22Rv1 (cell line): ENCODE measurements around the gene CDYL.

Source experiments
- H3K27ac ChIP-seq: fragments of 450-650 bp; 2 replicates; pipeline ENCODE4 v1.5.1; 2017
- CTCF ChIP-seq: fragments of 450-650 bp; IDR thresholded peaks from 2 replicates; pipeline ENCODE4 v1.5.1; 2017; ENCODE audit warnings: mild to moderate bottlenecking
- ZFX ChIP-seq: fragments of 450-650 bp; IDR thresholded peaks from 2 replicates; pipeline ENCODE4 v1.6.1; 2017; ENCODE audit warnings: antibody characterized with exemption, borderline replicate concordance

Gene CDYL

GRCh38 chr6:4908062-4908461 lies 131.9 kb downstream of the CDYL start:
- no peak overlapping the region for H3K27ac ChIP-seq
- no peak for TF ChIP-seq ZFX
- no peak for TF ChIP-seq CTCF

DNA sequence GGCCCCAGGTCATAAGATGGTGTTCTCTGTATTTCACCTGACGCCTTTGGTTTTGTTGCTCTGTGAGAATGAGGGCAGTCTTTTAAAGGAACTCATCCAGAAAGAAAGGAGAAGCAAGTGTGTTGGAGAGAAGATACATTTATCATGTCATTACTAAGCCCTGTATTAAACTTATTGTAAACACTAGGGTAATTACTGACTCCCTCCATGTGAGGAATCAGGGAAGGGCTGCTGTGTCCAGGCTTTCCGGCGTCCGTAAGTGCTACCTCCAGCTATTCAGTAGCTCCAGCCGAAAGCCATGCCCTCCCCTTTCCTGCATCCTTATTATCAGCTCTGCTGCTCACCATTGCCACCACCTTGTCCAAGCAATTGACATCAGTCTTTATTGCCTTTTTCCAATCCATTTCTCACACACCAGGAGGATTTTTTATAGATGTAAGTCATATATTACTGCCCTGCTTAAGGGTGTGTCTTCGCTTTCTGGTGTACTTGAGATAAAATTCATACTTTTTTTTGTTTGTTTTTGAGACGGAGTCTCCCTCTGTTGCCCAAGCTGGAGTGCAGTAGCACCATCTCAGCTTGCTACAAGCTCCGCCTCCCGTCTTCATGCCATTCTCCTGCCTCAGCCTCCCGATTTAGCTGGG lies 133.0 kb downstream of the CDYL start:
- H3K27ac ChIP-seq: no peak overlapping the region
- TF ChIP-seq CTCF: no peak
- no peak for TF ChIP-seq ZFX

DNA sequence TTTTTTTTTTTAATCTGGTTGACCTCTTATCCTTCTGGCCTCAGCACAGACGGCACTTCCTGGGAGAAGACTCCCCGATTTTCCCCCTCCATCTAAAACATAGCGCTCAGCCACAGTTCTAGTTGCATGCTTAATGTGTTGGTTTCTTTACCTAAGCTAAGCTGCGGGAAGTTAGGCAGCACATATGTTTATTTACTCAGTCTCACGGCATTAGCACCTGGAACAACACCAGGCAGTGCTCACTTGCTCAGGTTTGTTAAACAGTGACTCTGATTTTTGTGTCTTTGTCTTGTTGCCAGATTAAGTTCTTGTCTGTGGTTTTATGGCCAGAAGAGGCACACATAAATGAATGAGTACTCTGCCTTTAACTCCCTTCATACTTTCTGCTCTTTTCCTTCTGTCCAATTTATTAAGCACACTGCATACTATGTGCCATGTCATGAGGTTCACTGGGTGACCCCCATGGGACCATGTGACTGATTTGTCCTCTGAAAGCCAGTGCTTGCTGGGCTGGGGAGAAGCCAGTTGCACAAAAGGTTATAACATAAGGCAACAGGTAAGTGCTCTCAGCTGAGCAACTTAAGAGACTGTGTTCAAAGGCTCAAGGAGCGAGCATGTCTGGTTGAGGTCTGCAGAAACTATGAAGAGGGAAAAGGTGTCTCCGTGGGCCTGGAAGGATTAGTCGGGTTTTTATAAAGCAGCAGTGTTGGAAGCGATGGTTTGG lies 134.0 kb downstream of the CDYL start:
- TF ChIP-seq ZFX: no peak
- no peak for TF ChIP-seq CTCF
- H3K27ac ChIP-seq: no peak overlapping the region

- H3K27ac ChIP-seq: no peak overlapping the region
- no peak for TF ChIP-seq ZFX
- TF ChIP-seq CTCF: no peak
Observed at GRCh38 chr6:4912559-4912958, 136.4 kb downstream of the CDYL start.

- no peak overlapping the region for H3K27ac ChIP-seq
Observed at GRCh38 chr6:4913705-4914419, 137.7 kb downstream of the CDYL start.

DNA sequence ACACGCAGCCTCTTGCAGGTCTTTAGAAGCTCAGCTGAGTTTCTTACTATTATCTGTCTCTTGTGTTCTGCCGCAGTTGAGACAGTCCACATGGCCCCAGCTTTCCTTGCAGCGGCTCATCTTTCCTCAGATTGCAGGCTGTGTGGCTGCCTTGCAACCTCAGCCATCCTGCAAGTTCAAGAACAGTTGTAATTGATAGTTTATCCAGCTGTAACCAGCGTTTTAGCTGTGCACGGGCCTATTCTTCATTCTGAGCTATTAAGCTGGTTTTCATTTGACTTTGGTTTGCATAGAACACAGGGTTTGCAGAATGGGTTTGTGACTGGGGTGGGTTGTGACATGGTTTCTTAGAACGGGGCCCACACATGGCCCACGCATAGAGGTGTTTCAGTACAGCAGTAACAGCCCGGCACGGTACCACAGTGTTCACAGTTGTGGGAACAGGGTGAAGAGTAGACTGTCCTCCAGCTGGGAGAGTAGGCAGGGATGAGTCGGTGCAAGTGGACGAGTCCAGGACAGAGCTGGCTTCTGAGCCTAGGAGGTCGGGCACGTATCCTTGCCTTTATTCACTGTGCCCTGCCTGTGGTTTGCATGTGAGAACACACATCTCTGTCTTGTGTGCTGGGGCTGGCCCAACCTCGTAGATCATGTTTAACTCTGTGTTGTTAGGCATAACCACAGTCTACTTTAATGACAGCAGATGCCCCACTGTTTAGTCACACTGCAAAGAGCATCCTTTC lies 138.4 kb downstream of the CDYL start:
- no peak overlapping the region for H3K27ac ChIP-seq
- no peak for TF ChIP-seq CTCF
- TF ChIP-seq ZFX: no peak

More at GRCh38 chr6:4913705-4914419, 137.7 kb downstream of the CDYL start:
- TF ChIP-seq ZFX: no peak

DNA sequence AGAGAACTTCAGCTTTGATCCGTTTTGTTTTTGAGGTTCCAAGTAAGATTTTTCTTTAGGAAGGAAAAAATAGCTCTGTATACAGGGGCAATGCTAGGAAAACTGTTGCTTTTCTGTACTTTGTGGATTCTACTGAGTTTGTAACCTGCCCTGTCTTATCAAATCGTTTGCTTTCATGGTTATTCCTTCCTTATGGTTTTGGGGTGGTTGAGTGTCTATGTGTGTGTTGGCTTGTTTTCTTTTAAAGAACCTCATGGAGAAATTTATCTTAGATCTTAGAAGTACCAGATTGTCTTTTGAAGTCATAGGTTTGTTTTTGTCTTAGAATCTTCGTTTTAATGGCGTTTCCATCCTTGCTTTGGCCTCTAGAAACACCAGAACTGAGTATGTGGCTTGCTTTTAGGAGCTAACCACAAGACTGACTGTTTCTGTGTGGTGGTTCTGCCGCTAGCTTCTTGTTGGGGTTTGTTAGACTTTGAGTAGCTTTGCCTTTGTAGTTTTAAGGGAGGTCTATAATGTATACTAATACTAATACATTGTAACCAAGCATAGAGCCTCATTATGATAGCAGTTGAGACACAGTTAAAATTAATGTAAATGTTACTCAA lies 140.9 kb downstream of the CDYL start:
- no peak for TF ChIP-seq ZFX
- H3K27ac ChIP-seq: no peak overlapping the region
